Activated T-helper 1 cell treated with anti-CD3 and anti-CD28 coated beads, Interleukin-12 subunit alpha, Interleukin-12 subunit beta, Interleukin-2, Interleukin-4 antibody, amounts not matched to agents 30 ng/mL and 10 ng/mL and 1 ng/mL, durations not matched to agents 14 hours and 24 hours and 36 hours (primary cell): ENCODE results near the gene MAP3K20. TPM values are rescaled to one million over a fixed set of nuclear protein-coding genes. Genes with fewer than 3 reads are reported as not detected.
A peak's percentile ranks its signal among the peaks of the same experiment; 100 is the strongest.
"Not testable (repeated sequence)": the region's sequence is repeated elsewhere in the genome, so short reads cannot be mapped to it uniquely, and the experiment has no call there.

Experiments used
- DNase-seq: peaks from one replicate; pipeline ENCODE4 v3.0.0; 2021; ENCODE audit warnings: low spot score
- H3K27ac Mint-ChIP-seq: one replicate; pipeline ENCODE4 v1.8.0; 2021; ENCODE audit warnings: mild to moderate bottlenecking, mixed read lengths
- H3K27me3 Mint-ChIP-seq: one replicate; pipeline ENCODE4 v1.8.0; 2022; ENCODE audit warnings: mild to moderate bottlenecking, moderate library complexity, mixed read lengths; ENCODE audit not compliant: insufficient read depth
- H3K36me3 Mint-ChIP-seq: one replicate; pipeline ENCODE4 v1.8.0; 2021; ENCODE audit warnings: low read depth, mixed read lengths
- H3K4me1 Mint-ChIP-seq: one replicate; pipeline ENCODE4 v1.8.0; 2021; ENCODE audit warnings: low read depth, mixed read lengths
- H3K4me3 Mint-ChIP-seq: one replicate; pipeline ENCODE4 v1.8.0; 2021; ENCODE audit warnings: mild to moderate bottlenecking, moderate library complexity, mixed read lengths
- H3K9me3 Mint-ChIP-seq: one replicate; pipeline ENCODE4 v1.8.0; 2021; ENCODE audit warnings: mixed read lengths
- intact Hi-C: fragments of 100-400 bp; cut with micrococcal nuclease; formaldehyde crosslinking; loops from one replicate; pipeline ENCODE4 v1.15.1; 2024
- total RNA-seq: library from RNA; stranded (reverse); gene quantifications from 2 replicates; pipeline ENCODE4 v1.2.3, GENCODE V29; 2022

Gene MAP3K20
- total RNA-seq = 17.7 and 21.8 TPM in 2 replicates

GRCh38 chr2:173075781-173076580 lies at the start of gene MAP3K20:
Gene MAP3K20, plus strand, starts transcription at chr2:173075846. Its CDS starts 15,186 bp downstream, at chr2:173091032.
- Mint-ChIP-seq H3K27me3 (peaks cover 19% of the 10 kb centered on the region), H3K9me3 (no peaks in the 10 kb centered on the region), H3K4me1 (peaks cover 29% of the 10 kb centered on the region), H3K27ac (peak within 1 kb of the TSS; percentile 77), H3K4me3 (peak within 1 kb of the TSS; percentile 86), H3K36me3 (peaks cover 4% of the 10 kb centered on the region)
- DNase-seq = peak; percentile 60
- intact Hi-C loops = loop anchor here (1.0 to 10.0 kb wide), 10 partner anchors 25 to 1419 kb away; partner anchors contain the start of genes PDK1 and SCRN3

GRCh38 chr2:173026479-173026878 lies 49.2 kb upstream of the MAP3K20 start:
- Mint-ChIP-seq H3K4me1 (no peaks in the 10 kb centered on the region), H3K27ac (no peak overlapping the region), H3K27me3 (peaks cover 7% of the 10 kb centered on the region), H3K36me3 (no peaks in the 10 kb centered on the region), H3K4me3 (no peak overlapping the region), H3K9me3 (no peaks in the 10 kb centered on the region)
- intact Hi-C loops = loop anchor here (5.0 kb wide), 2 partner anchors 121 to 376 kb away; no protein-coding TSS in a partner anchor
- DNase-seq = no peak

- Mint-ChIP-seq H3K36me3 (no peaks in the 10 kb centered on the region), H3K4me3 (no peak overlapping the region), H3K27ac (no peak overlapping the region), H3K4me1 (no peaks in the 10 kb centered on the region), H3K9me3 (no peaks in the 10 kb centered on the region), H3K27me3 (peaks cover 11% of the 10 kb centered on the region)
- intact Hi-C loops = loop anchor here (1.0 to 5.0 kb wide), 7 partner anchors 49 to 1314 kb away; no protein-coding TSS in a partner anchor
- peak; percentile 57 for DNase-seq
Measured at GRCh38 chr2:173027181-173028128, 48.2 kb upstream of the MAP3K20 start.

- Mint-ChIP-seq H3K27ac (no peak overlapping the region), H3K36me3 (no peaks in the 10 kb centered on the region), H3K4me1 (no peaks in the 10 kb centered on the region), H3K27me3 (peaks cover 14% of the 10 kb centered on the region), H3K9me3 (no peaks in the 10 kb centered on the region), H3K4me3 (no peak overlapping the region)
- DNase-seq = no peak
- intact Hi-C loops = loop anchor here (5.0 kb wide), 2 partner anchors 119 to 374 kb away; no protein-coding TSS in a partner anchor
Measured at GRCh38 chr2:173028141-173028540, 47.5 kb upstream of the MAP3K20 start.

- no peak for DNase-seq
- peaks cover 15% of the 10 kb centered on the region for H3K27me3 Mint-ChIP-seq
- H3K4me1 Mint-ChIP-seq = no peaks in the 10 kb centered on the region
- intact Hi-C loops = loop anchor here (5.0 kb wide), 2 partner anchors 119 to 374 kb away; no protein-coding TSS in a partner anchor
- H3K36me3 Mint-ChIP-seq = no peaks in the 10 kb centered on the region
- H3K27ac Mint-ChIP-seq = no peak overlapping the region
- no peak overlapping the region for H3K4me3 Mint-ChIP-seq
- H3K9me3 Mint-ChIP-seq = no peaks in the 10 kb centered on the region
Measured at GRCh38 chr2:173028671-173029070, 47.0 kb upstream of the MAP3K20 start.

- Mint-ChIP-seq H3K9me3 (no peaks in the 10 kb centered on the region), H3K27ac (no peak overlapping the region), H3K4me1 (no peaks in the 10 kb centered on the region), H3K4me3 (no peak overlapping the region), H3K36me3 (no peaks in the 10 kb centered on the region), H3K27me3 (peaks cover 15% of the 10 kb centered on the region)
- intact Hi-C loops = no loop called here
- DNase-seq = no peak
Measured at GRCh38 chr2:173030561-173031490, 44.8 kb upstream of the MAP3K20 start.

- no peak for DNase-seq
- Mint-ChIP-seq H3K36me3 (no peaks in the 10 kb centered on the region), H3K27ac (no peak overlapping the region), H3K4me3 (no peak overlapping the region), H3K4me1 (no peaks in the 10 kb centered on the region), H3K9me3 (no peaks in the 10 kb centered on the region), H3K27me3 (peaks cover 15% of the 10 kb centered on the region)
- intact Hi-C loops = no loop called here
Measured at GRCh38 chr2:173032032-173032431, 43.6 kb upstream of the MAP3K20 start.

GRCh38 chr2:173033084-173033483 lies 42.6 kb upstream of the MAP3K20 start:
- intact Hi-C loops = no loop called here
- Mint-ChIP-seq H3K27ac (no peak overlapping the region), H3K4me1 (no peaks in the 10 kb centered on the region), H3K36me3 (no peaks in the 10 kb centered on the region), H3K4me3 (no peak overlapping the region), H3K27me3 (peaks cover 15% of the 10 kb centered on the region), H3K9me3 (no peaks in the 10 kb centered on the region)
- DNase-seq = no peak

GRCh38 chr2:173034143-173034542 lies 41.5 kb upstream of the MAP3K20 start:
- no peak for DNase-seq
- no peaks in the 10 kb centered on the region for H3K9me3 Mint-ChIP-seq
- H3K27me3 Mint-ChIP-seq = peaks cover 15% of the 10 kb centered on the region
- H3K4me1 Mint-ChIP-seq = no peaks in the 10 kb centered on the region
- no peaks in the 10 kb centered on the region for H3K36me3 Mint-ChIP-seq
- intact Hi-C loops = no loop called here
- H3K4me3 Mint-ChIP-seq = no peak overlapping the region
- peak overlapping the region; percentile 1 for H3K27ac Mint-ChIP-seq

- H3K4me1 Mint-ChIP-seq = no peaks in the 10 kb centered on the region
- intact Hi-C loops = no loop called here
- no peaks in the 10 kb centered on the region for H3K9me3 Mint-ChIP-seq
- no peaks in the 10 kb centered on the region for H3K36me3 Mint-ChIP-seq
- DNase-seq = no peak
- H3K4me3 Mint-ChIP-seq = no peak overlapping the region
- no peak overlapping the region for H3K27ac Mint-ChIP-seq
- H3K27me3 Mint-ChIP-seq = peaks cover 4% of the 10 kb centered on the region
Measured at GRCh38 chr2:173037245-173038120, 38.2 kb upstream of the MAP3K20 start.

- not testable (repeated sequence) for DNase-seq
Measured at GRCh38 chr2:173038257-173038656, 37.4 kb upstream of the MAP3K20 start.

More at GRCh38 chr2:173038257-173038656, 37.4 kb upstream of the MAP3K20 start:
- H3K27me3 Mint-ChIP-seq, H3K4me1 Mint-ChIP-seq, intact Hi-C loops, H3K9me3 Mint-ChIP-seq, H3K27ac Mint-ChIP-seq, H3K4me3 Mint-ChIP-seq, H3K36me3 Mint-ChIP-seq: not testable (repeated sequence)
